Smooth muscle cell (in vitro differentiated cells): Measurements from ENCODE around the gene SND1. TPM values are rescaled to one million over a fixed set of nuclear protein-coding genes. Genes with fewer than 3 reads are reported as not detected.

Source experiments
- DNase-seq: peaks from one replicate; lab custom pipeline; 2025; ENCODE audit not compliant: unreplicated experiment; lab: John Stamatoyannopoulos, UW
- H2AFZ ChIP-seq: fragments of 200-600 bp; sonication (generic); 2 replicates; pipeline ENCODE4 v1.6.0; 2016; ENCODE audit warnings: antibody characterized with exemption, low read depth, mild to moderate bottlenecking
- H3F3A ChIP-seq: fragments of 200-600 bp; sonication (generic); 2 replicates; pipeline ENCODE4 v1.6.0; 2017; ENCODE audit warnings: antibody characterized with exemption, low read depth
- H3K27ac ChIP-seq: fragments of 200-600 bp; sonication (generic); 2 replicates; pipeline ENCODE4 v1.5.1; 2016; ENCODE audit warnings: low read depth, mild to moderate bottlenecking
- H3K27me3 ChIP-seq: fragments of 200-600 bp; sonication (generic); 2 replicates; pipeline ENCODE4 v1.6.1; 2016; ENCODE audit warnings: low read depth, mild to moderate bottlenecking
- H3K36me3 ChIP-seq: fragments of 200-600 bp; sonication (generic); 2 replicates; pipeline ENCODE4 v1.5.1; 2016; ENCODE audit warnings: low read depth
- H3K4me1 ChIP-seq: fragments of 200-600 bp; sonication (generic); 2 replicates; pipeline ENCODE4 v1.5.1; 2016; ENCODE audit warnings: low read depth
- H3K4me2 ChIP-seq: fragments of 200-600 bp; sonication (generic); 2 replicates; pipeline ENCODE4 v1.6.0; 2016; ENCODE audit warnings: mild to moderate bottlenecking
- H3K4me3 ChIP-seq: fragments of 200-600 bp; sonication (generic); 2 replicates; pipeline ENCODE4 v1.5.1; 2016; ENCODE audit warnings: mild to moderate bottlenecking
- H3K79me2 ChIP-seq: fragments of 200-600 bp; sonication (generic); 2 replicates; pipeline ENCODE4 v1.6.0; 2016; ENCODE audit warnings: low read depth, mild to moderate bottlenecking
- H3K9ac ChIP-seq: fragments of 200-600 bp; sonication (generic); 2 replicates; pipeline ENCODE4 v1.6.0; 2016; ENCODE audit warnings: low read depth
- H3K9me3 ChIP-seq: fragments of 200-600 bp; sonication (generic); replicated peaks from 2 replicates; pipeline ENCODE4 v1.5.1; 2016; ENCODE audit warnings: low read depth
- H4K20me1 ChIP-seq: fragments of 200-600 bp; sonication (generic); 2 replicates; pipeline ENCODE4 v1.6.0; 2016; ENCODE audit warnings: low read depth
- WGBS: methylation state at CpG from one replicate; pipeline ENCODE4 v1.1.7; 2016; ENCODE audit warnings: low lambda C conversion rate; 5-methylcytosine and 5-hydroxymethylcytosine counted together
- polyA plus RNA-seq: library from polyadenylated mRNA; unstranded; fragments of >200 nt; fragmentation: Nextera tagmentation; extraction: Ambion mirVana; gene quantifications from 2 replicates; pipeline ENCODE4 v1.2.1, GENCODE V29; 2016
- total RNA-seq: library from RNA; depleted of rRNA; stranded (reverse); fragments of >200 nt; gene quantifications from 2 replicates; pipeline ENCODE4 v1.2.3, GENCODE V29; 2014
- TF ChIP-seq, protein P1 (sequence below): fragments of 200-600 bp; sonication (generic); IDR thresholded peaks from 2 replicates; pipeline ENCODE4 v1.5.1; 2017; ENCODE audit warnings: borderline replicate concordance, mild to moderate bottlenecking, antibody characterized with exemption; ENCODE audit not compliant: insufficient read depth, poor library complexity, severe bottlenecking

The SND1 gene
- total and polyA plus RNA-seq, 2 experiments from 2014 or later: 129 to 136 TPM

DNA sequence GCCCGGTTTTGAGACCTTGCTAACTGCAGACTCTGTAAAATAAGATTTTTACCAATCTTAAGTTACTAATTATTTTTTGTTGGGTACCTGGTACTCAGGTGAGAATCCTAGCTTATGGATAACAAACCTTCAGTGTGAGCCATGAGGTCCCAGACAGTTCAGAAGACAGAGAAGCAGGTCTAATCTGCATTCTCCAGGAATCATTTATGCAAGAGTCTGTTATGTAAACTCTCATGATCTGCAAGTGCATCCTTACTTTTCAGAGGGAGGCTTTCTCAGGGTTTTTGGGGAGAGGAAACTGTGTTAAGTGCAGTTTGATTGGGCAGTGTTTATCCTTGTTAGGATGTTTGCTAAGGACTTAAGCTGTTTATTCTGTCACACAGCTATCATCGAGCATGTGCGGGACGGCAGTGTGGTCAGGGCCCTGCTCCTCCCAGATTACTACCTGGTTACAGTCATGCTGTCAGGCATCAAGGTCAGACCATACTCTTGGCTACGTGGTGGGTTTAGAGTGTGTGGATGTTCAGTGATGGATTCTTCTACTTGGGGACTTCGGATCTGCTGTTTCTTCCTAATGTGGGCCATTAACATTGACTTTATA, 50.2 kb downstream of the SND1 start:
- no peak overlapping the region for H3K9ac ChIP-seq
- peaks cover 96% of the 10 kb centered on the region for H4K20me1 ChIP-seq
- peaks cover 49% of the 10 kb centered on the region for H3K36me3 ChIP-seq
- H3K4me1 ChIP-seq: no peaks in the 10 kb centered on the region
- no peak overlapping the region for H3K4me2 ChIP-seq
- peaks cover 10% of the 10 kb centered on the region for H3K79me2 ChIP-seq
- no peak overlapping the region for H3K27ac ChIP-seq
- no peaks in the 10 kb centered on the region for H3K27me3 ChIP-seq
- 98% methylated on average over 6 of the region's 6 CpGs for WGBS
- no peak overlapping the region for H2AFZ ChIP-seq
- no peak for DNase-seq
- TF ChIP-seq, protein P1, sequence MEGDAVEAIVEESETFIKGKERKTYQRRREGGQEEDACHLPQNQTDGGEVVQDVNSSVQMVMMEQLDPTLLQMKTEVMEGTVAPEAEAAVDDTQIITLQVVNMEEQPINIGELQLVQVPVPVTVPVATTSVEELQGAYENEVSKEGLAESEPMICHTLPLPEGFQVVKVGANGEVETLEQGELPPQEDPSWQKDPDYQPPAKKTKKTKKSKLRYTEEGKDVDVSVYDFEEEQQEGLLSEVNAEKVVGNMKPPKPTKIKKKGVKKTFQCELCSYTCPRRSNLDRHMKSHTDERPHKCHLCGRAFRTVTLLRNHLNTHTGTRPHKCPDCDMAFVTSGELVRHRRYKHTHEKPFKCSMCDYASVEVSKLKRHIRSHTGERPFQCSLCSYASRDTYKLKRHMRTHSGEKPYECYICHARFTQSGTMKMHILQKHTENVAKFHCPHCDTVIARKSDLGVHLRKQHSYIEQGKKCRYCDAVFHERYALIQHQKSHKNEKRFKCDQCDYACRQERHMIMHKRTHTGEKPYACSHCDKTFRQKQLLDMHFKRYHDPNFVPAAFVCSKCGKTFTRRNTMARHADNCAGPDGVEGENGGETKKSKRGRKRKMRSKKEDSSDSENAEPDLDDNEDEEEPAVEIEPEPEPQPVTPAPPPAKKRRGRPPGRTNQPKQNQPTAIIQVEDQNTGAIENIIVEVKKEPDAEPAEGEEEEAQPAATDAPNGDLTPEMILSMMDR: no peak
- H3F3A ChIP-seq: peaks cover 5% of the 10 kb centered on the region
- H3K4me3 ChIP-seq: no peak overlapping the region
- no peaks in the 10 kb centered on the region for H3K9me3 ChIP-seq

DNA sequence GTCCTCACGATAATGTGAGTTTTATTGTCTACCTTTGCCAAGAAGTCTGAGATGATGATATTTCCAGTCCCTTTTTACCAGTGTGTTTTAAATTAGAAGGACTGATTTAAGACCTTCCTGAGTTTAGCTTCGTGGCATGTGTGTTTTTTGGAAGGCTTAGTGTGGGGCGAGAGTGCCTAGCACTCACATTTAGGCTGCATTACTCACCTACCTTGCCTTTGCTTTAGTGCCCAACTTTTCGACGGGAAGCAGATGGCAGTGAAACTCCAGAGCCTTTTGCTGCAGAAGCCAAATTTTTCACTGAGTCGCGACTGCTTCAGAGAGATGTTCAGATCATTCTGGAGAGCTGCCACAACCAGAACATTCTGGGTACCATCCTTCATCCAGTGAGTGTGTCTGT, 50.9 kb downstream of the SND1 start:
- Histone ChIP-seq H3K79me2 (peaks cover 10% of the 10 kb centered on the region), H3F3A (peaks cover 8% of the 10 kb centered on the region), H3K27me3 (no peaks in the 10 kb centered on the region), H3K9me3 (no peaks in the 10 kb centered on the region), H3K27ac (no peak overlapping the region), H3K4me1 (no peaks in the 10 kb centered on the region), H3K36me3 (peaks cover 47% of the 10 kb centered on the region), H3K4me2 (no peak overlapping the region), H3K9ac (no peak overlapping the region), H4K20me1 (peaks cover 96% of the 10 kb centered on the region), H3K4me3 (no peak overlapping the region), H2AFZ (no peak overlapping the region)
- TF ChIP-seq, protein P1: no peak
- 95% methylated on average over 7 of the region's 7 CpGs for WGBS
- no peak for DNase-seq

DNA sequence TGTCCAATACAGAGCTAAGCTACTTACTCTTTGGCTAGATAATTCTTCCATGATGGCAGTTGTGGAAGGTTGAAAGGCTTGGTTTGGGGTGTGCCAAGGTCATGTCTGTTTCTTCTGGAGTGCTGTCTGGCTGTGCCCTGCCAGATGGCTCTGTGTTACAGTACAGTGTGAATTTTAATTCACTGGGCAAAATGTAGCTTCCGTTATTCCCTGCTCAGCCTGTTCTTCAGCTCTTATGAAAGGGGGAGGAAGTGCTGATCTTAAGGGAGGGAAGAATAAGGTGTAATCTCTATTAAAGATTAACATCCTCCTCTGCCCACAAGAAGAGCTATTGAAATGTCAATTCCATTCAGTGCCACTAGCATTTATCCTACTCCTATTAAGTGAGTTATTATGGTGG, 52.2 kb downstream of the SND1 start:
- Histone ChIP-seq H3K9ac (no peak overlapping the region), H3K27me3 (no peaks in the 10 kb centered on the region), H3K4me3 (no peak overlapping the region), H3K4me1 (no peaks in the 10 kb centered on the region), H3K27ac (no peak overlapping the region), H3F3A (peaks cover 8% of the 10 kb centered on the region), H3K4me2 (no peak overlapping the region), H3K9me3 (no peaks in the 10 kb centered on the region), H4K20me1 (peaks cover 96% of the 10 kb centered on the region), H3K36me3 (peaks cover 46% of the 10 kb centered on the region), H2AFZ (no peak overlapping the region), H3K79me2 (peaks cover 6% of the 10 kb centered on the region)
- 94% methylated on average over 1 of the region's 1 CpG for WGBS
- TF ChIP-seq, protein P1: no peak
- DNase-seq: no peak

DNA sequence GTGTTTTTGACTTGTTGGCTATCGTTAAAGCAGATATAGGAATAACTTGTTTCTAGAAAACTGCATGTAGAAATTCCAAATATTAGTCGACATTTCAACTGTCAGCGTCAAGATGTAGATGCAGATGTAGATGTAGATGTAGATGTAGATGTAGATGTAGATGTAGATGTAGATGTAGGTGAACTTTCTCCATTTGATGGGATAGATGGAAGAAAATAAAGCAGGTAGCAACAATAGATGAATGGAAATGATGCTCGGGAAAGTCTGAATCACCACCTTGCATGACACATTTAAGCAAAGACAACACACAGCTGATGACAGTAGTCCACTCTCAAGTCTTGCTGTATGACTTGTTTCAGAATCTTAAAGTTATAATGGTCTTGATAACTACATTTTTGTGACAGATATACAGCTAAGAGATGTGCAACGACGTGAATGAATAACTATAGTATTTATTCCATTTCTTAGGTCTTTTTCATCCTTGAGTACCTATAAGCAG, 53.5 kb downstream of the SND1 start:
- Histone ChIP-seq H3K9me3 (peaks cover under 1% of the 10 kb centered on the region), H3K4me2 (no peak overlapping the region), H3K27ac (no peak overlapping the region), H3K4me3 (no peak overlapping the region), H3K36me3 (peaks cover 54% of the 10 kb centered on the region), H3K9ac (no peak overlapping the region), H3F3A (peaks cover 8% of the 10 kb centered on the region), H3K79me2 (peaks cover 9% of the 10 kb centered on the region), H4K20me1 (peaks cover 94% of the 10 kb centered on the region), H3K27me3 (no peaks in the 10 kb centered on the region), H2AFZ (no peak overlapping the region), H3K4me1 (no peaks in the 10 kb centered on the region)
- 99% methylated on average over 6 of the region's 6 CpGs for WGBS
- DNase-seq: no peak
- TF ChIP-seq, protein P1: no peak
